Measurements from ENCODE around the gene PCDH9. TPM values are rescaled to one million over a fixed set of nuclear protein-coding genes. Genes with fewer than 3 reads are reported as not detected.
A peak's percentile ranks its signal among the peaks of the same experiment; 100 is the strongest.

The PCDH9 gene
- total RNA-seq, 2 donors from 2014 or later = 0.95 to 1.8 TPM

DNA sequence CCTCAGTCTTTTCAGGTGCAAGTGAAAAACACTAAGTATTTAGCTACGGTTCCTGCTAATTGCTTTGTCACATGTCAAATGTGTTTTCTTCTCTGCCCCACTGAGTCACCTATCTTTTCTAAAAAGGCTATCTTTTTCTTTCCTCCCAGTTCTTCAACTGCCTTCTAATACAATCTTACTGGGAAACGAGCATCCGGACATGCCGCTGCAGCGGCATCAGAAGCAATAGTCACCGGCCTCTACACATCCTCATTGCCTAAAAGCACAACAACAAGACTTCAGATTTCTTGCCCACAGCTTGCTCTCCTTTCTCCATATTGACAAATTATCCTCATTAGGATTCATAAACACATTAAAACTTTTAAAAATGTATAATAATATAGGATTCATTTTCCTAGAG lies 1.2 kb downstream of the PCDH9 start:
- no peak overlapping the region for H3K9ac ChIP-seq (ENCODE audit: extremely low read depth, low read length, poor library complexity, severe bottlenecking)
- H3K4me1 Mint-ChIP-seq = peaks cover 16% of the 10 kb centered on the region

DNA sequence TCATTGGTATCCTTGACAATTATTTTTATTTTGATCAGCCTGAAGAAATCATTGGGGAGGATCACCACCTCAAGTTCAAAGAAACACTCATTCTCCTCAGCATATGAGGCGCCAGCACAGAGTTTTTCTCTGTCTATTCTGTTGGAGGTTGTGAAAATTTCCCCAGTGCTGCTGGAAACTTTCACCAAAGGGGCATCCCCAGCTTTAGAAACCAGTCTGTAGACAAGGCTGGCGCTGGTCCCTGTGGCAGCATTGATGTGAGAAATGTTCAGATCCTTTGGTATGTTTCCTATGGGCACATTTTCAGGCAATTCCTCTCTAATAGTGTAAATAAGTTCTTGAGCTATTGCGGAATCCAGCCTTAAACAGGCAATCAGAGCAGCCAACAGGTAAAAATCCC lies 2.1 kb downstream of the PCDH9 start:
- H3K4me3 Mint-ChIP-seq = no peak overlapping the region
- Histone ChIP-seq H3K4me1 (ENCODE audit: control insufficient read depth, insufficient read depth, low read length) (peaks cover 5% of the 10 kb centered on the region), H3K9ac (ENCODE audit: extremely low read depth, low read length, poor library complexity, severe bottlenecking) (no peak overlapping the region), H3K27ac (ENCODE audit: low read depth, low read length) (no peak overlapping the region), H3K4me3 (ENCODE audit: low read length) (no peak overlapping the region), H3K9me3 (ENCODE audit: control insufficient read depth, low read length) (no peaks in the 10 kb centered on the region), H3K27me3 (ENCODE audit: control insufficient read depth, insufficient read depth, low read length, poor library complexity, severe bottlenecking) (peaks cover 43% of the 10 kb centered on the region), H3K36me3 (ENCODE audit: control insufficient read depth, insufficient read depth, low read length) (no peaks in the 10 kb centered on the region)
- peaks cover 11% of the 10 kb centered on the region for H3K4me1 Mint-ChIP-seq
- TF ChIP-seq, protein P1, sequence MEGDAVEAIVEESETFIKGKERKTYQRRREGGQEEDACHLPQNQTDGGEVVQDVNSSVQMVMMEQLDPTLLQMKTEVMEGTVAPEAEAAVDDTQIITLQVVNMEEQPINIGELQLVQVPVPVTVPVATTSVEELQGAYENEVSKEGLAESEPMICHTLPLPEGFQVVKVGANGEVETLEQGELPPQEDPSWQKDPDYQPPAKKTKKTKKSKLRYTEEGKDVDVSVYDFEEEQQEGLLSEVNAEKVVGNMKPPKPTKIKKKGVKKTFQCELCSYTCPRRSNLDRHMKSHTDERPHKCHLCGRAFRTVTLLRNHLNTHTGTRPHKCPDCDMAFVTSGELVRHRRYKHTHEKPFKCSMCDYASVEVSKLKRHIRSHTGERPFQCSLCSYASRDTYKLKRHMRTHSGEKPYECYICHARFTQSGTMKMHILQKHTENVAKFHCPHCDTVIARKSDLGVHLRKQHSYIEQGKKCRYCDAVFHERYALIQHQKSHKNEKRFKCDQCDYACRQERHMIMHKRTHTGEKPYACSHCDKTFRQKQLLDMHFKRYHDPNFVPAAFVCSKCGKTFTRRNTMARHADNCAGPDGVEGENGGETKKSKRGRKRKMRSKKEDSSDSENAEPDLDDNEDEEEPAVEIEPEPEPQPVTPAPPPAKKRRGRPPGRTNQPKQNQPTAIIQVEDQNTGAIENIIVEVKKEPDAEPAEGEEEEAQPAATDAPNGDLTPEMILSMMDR (conservative IDR thresholded peaks at IDR 0.05) = no peak
- WGBS, 2 experiments (ENCODE audit: insufficient coverage in 1 of 2, insufficient read length in 1 of 2) = 85 to 93% methylated on average over 2 to 3 of the region's 3 CpGs
- H3K36me3 Mint-ChIP-seq (ENCODE audit: low read depth) = no peaks in the 10 kb centered on the region
- H3K27me3 Mint-ChIP-seq (ENCODE audit: insufficient read depth) = peaks cover 21% of the 10 kb centered on the region
- no peak for DNase-seq
- H3K27ac Mint-ChIP-seq = no peak overlapping the region
- no peaks in the 10 kb centered on the region for H3K9me3 Mint-ChIP-seq

More for the DNA sequence above, 1.2 kb downstream of the PCDH9 start:
- Histone ChIP-seq H3K27me3 (ENCODE audit: control insufficient read depth, insufficient read depth, low read length, poor library complexity, severe bottlenecking) (peaks cover 43% of the 10 kb centered on the region), H3K9me3 (ENCODE audit: control insufficient read depth, low read length) (no peaks in the 10 kb centered on the region), H3K4me3 (ENCODE audit: low read length) (peak overlapping the region; percentile 54), H3K27ac (ENCODE audit: low read depth, low read length) (no peak overlapping the region), H3K4me1 (ENCODE audit: control insufficient read depth, insufficient read depth, low read length) (peaks cover 5% of the 10 kb centered on the region), H3K36me3 (ENCODE audit: control insufficient read depth, insufficient read depth, low read length) (no peaks in the 10 kb centered on the region)
- Mint-ChIP-seq H3K27ac (no peak overlapping the region), H3K4me3 (no peak overlapping the region), H3K27me3 (ENCODE audit: insufficient read depth) (peaks cover 21% of the 10 kb centered on the region), H3K9me3 (no peaks in the 10 kb centered on the region), H3K36me3 (ENCODE audit: low read depth) (no peaks in the 10 kb centered on the region)
- no peak for DNase-seq
- TF ChIP-seq, protein P1 (conservative IDR thresholded peaks at IDR 0.05) = no peak
- 0 to 15% methylated on average over 1 to 6 of the region's 6 CpGs for WGBS, 2 experiments (ENCODE audit: insufficient coverage in 1 of 2, insufficient read length in 1 of 2)

DNA sequence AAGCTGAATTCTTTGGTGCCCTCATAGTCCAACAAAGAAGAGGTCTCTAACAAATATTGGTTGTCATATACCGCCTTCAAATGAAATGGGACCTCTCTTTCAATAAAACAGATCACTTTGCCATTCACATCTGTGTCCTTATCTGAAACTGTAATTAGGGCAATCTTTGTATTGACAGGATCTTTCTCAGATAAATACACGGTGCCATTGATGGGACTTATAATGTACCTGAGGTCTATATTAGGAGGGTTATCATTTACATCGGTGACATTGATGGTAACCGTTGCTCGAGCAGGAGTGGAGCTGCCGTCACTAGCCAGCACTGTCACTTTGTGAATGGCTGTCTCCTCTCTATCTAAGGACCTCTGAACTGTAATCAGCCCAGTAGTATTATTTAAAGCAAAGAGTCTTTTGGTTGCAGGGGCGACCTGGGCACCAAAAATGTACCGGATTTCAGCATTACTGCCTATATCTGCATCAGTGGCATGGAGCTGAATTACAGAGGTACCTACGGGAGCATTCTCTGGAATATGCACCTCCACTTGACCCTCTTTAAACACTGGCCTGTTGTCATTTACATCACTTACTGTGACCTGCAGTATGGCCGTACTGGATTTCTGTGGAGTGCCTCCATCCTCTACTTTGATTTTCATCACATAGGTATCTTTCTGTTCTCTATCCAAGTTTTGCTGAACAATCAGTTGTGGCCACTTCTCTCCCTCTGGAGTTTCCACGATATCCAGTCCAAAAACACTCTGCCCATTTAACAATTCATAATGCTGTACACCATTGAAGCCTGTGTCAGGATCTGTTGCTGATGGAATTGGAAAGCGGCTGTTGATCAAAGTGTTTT lies 2.8 kb downstream of the PCDH9 start:
- H3K27ac Mint-ChIP-seq = no peak overlapping the region
- TF ChIP-seq, protein P1 (conservative IDR thresholded peaks at IDR 0.05) = no peak
- no peak for DNase-seq
- no peak overlapping the region for H3K27ac ChIP-seq (ENCODE audit: low read depth, low read length)
- H3K27me3 Mint-ChIP-seq (ENCODE audit: insufficient read depth) = peaks cover 21% of the 10 kb centered on the region
- no peaks in the 10 kb centered on the region for H3K36me3 Mint-ChIP-seq (ENCODE audit: low read depth)
- no peak overlapping the region for H3K4me3 Mint-ChIP-seq
- peaks cover 2% of the 10 kb centered on the region for H3K4me1 ChIP-seq (ENCODE audit: control insufficient read depth, insufficient read depth, low read length)
- no peaks in the 10 kb centered on the region for H3K36me3 ChIP-seq (ENCODE audit: control insufficient read depth, insufficient read depth, low read length)
- peaks cover 7% of the 10 kb centered on the region for H3K4me1 Mint-ChIP-seq
- no peak overlapping the region for H3K4me3 ChIP-seq (ENCODE audit: low read length)
- peaks cover 43% of the 10 kb centered on the region for H3K27me3 ChIP-seq (ENCODE audit: control insufficient read depth, insufficient read depth, low read length, poor library complexity, severe bottlenecking)
- WGBS, 2 experiments (ENCODE audit: insufficient coverage in 1 of 2, insufficient read length in 1 of 2) = 90 to 95% methylated on average over 9 to 12 of the region's 12 CpGs
- H3K9me3 ChIP-seq (ENCODE audit: control insufficient read depth, low read length) = no peaks in the 10 kb centered on the region
- no peak overlapping the region for H3K9ac ChIP-seq (ENCODE audit: extremely low read depth, low read length, poor library complexity, severe bottlenecking)
- no peaks in the 10 kb centered on the region for H3K9me3 Mint-ChIP-seq
